Chondrocyte (in vitro differentiated cells): ENCODE measurements around the gene MBP. TPM values are rescaled to one million over a fixed set of nuclear protein-coding genes. Genes with fewer than 3 reads are reported as not detected.

Source experiments
- DNase-seq: peaks from one replicate; pipeline ENCODE4 v3.0.0; 2021; ENCODE audit warnings: mixed read lengths, low spot score
- H3K27ac Mint-ChIP-seq: one replicate; pipeline ENCODE4 v1.8.0; 2021; ENCODE audit warnings: mild to moderate bottlenecking, moderate library complexity, mixed read lengths; ENCODE audit not compliant: unreplicated experiment
- H3K27me3 Mint-ChIP-seq: 2 replicates; pipeline ENCODE4 v1.8.0; 2021; ENCODE audit warnings: low read depth, mixed read lengths
- H3K36me3 Mint-ChIP-seq: 2 replicates; pipeline ENCODE4 v1.8.0; 2021; ENCODE audit warnings: low read depth, mixed read lengths
- H3K4me1 Mint-ChIP-seq: 2 replicates; pipeline ENCODE4 v1.8.0; 2021; ENCODE audit warnings: low read depth, mild to moderate bottlenecking, mixed read lengths
- H3K4me3 Mint-ChIP-seq: one replicate; pipeline ENCODE4 v1.8.0; 2021; ENCODE audit warnings: mild to moderate bottlenecking, moderate library complexity, mixed read lengths; ENCODE audit not compliant: unreplicated experiment
- H3K9me3 Mint-ChIP-seq: 2 replicates; pipeline ENCODE4 v1.8.0; 2021; ENCODE audit warnings: low read depth, mixed read lengths
- total RNA-seq: library from RNA; stranded (reverse); gene quantifications from 3 replicates; pipeline ENCODE4 v1.2.1, GENCODE V29; 2021
- TF ChIP-seq, protein P1 (sequence below): fragments of 200-600 bp; sonication (generic); IDR thresholded peaks from 2 replicates; pipeline ENCODE4 v1.5.0; 2021; ENCODE audit warnings: antibody characterized with exemption, mild to moderate bottlenecking, moderate library complexity

Gene MBP
- total RNA-seq, 1 donor from 2014 or later: 15.9 TPM

DNA sequence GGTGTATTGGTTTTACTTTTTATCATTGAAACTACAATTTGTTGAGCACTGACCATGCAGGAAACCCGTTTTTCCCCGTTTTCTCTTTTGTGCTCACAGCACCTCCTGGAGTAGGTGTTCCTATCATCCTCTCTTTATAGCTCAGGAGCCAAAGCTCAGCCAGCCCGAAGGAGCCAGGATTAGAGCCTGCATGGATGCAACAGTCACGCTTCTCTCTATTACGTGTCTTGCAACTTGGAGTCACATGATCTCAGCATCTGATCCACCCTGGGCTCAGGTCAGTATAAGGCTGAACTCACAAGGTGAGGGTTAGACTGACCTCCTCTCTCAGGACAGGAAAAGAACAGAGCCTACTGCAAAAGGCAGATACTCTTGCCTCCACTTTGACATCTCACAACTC, 150.5 kb downstream of the MBP start:
- Mint-ChIP-seq H3K9me3 (no peaks in the 10 kb centered on the region), H3K36me3 (peaks cover 9% of the 10 kb centered on the region), H3K27ac (no peak overlapping the region), H3K27me3 (peaks cover 2% of the 10 kb centered on the region), H3K4me1 (peaks cover 6% of the 10 kb centered on the region), H3K4me3 (no peak overlapping the region)
- DNase-seq: no peak
- TF ChIP-seq, protein P1, sequence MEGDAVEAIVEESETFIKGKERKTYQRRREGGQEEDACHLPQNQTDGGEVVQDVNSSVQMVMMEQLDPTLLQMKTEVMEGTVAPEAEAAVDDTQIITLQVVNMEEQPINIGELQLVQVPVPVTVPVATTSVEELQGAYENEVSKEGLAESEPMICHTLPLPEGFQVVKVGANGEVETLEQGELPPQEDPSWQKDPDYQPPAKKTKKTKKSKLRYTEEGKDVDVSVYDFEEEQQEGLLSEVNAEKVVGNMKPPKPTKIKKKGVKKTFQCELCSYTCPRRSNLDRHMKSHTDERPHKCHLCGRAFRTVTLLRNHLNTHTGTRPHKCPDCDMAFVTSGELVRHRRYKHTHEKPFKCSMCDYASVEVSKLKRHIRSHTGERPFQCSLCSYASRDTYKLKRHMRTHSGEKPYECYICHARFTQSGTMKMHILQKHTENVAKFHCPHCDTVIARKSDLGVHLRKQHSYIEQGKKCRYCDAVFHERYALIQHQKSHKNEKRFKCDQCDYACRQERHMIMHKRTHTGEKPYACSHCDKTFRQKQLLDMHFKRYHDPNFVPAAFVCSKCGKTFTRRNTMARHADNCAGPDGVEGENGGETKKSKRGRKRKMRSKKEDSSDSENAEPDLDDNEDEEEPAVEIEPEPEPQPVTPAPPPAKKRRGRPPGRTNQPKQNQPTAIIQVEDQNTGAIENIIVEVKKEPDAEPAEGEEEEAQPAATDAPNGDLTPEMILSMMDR: no peak

DNA sequence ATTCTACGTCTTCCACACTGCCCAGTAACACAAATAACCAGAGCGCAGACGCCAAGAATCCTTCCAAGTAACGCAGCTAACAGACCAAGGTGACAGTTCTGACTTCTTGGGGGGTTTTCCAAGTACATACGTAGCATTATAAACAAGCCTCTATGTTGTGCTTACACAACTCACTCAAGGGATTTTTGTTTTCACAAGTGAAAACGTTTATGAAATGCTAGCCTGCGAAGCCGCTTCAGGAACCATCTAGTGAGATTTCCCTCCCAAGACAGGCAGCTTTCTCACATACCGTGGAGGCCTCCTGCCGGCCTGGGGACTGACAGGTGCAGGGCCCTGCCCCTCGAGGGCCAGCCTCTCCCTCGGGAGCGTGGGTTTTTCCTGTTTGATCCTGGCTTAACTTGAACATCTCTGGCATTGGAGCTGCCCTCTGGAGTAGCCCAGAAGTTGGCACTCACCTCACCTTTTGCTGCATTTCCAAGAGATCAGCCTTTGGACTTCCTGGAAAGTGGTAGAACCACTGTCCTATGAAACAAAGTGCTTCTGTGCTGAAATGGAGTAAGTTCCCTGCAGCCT, 151.1 kb downstream of the MBP start:
- no peaks in the 10 kb centered on the region for H3K9me3 Mint-ChIP-seq
- DNase-seq: no peak
- no peak overlapping the region for H3K4me3 Mint-ChIP-seq

DNA sequence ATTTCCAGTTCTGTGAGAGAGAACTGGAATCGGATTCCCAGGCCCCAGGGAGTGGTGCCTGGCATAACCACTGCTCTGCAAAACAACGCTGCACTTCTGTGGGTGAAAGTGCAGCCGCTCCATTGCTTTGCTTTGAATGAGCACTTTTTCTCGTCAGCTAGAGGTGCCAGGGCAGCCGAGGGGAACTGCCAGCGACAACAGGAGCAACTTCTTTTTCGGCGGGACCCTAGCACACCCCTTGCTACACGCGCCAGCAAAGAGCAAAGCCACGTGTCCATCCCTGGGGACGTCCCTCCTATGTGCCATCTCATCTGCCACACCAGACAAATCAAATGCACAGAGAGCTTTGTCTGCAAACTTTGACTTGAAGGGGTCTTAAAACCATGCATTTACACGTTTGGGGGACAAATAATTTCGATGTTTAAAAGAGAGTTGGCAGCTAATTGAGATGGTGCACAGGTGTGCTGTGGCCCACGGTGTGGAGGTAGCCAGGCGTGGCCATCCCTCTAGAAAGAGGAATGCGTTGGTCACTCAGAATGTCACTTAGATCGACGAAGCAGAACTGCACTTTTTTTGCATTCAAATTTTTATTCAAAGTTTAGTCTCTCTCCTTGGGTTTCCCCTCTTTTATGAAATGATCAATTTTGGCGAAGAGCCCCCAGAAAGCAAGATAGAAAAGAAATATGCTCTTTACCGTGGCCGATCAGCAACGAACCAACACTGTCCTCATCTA, 151.8 kb downstream of the MBP start:
- no peaks in the 10 kb centered on the region for H3K9me3 Mint-ChIP-seq

More for the DNA sequence above, 151.1 kb downstream of the MBP start:
- Mint-ChIP-seq H3K36me3 (peaks cover 9% of the 10 kb centered on the region), H3K27me3 (peaks cover 2% of the 10 kb centered on the region), H3K4me1 (peaks cover 6% of the 10 kb centered on the region), H3K27ac (no peak overlapping the region)
- TF ChIP-seq, protein P1: no peak

DNA sequence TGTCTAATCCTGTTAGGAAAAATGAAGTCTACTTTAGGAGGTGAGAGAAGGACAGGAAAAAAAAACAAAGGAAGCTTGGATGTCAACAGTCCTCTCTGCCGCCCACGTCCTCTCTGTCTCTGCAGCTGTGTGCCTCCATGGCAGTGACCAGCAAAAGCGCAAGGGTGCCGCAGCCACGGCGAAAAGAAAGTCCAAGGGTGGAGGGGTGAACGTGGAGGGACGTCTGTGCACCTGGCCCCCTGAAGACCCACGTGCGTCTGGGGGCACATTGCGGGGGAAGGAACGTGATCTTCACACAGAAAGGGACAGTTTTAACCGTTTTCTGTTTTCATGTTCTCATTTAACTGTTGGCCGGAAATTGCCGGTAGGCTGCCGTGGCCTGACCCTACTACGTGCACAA, 152.7 kb downstream of the MBP start:
- peak; percentile 63 for DNase-seq
- H3K27me3 Mint-ChIP-seq: no peaks in the 10 kb centered on the region
- no peak overlapping the region for H3K4me3 Mint-ChIP-seq
- H3K4me1 Mint-ChIP-seq: peaks cover 6% of the 10 kb centered on the region
- TF ChIP-seq, protein P1: no peak
- no peaks in the 10 kb centered on the region for H3K9me3 Mint-ChIP-seq
- H3K36me3 Mint-ChIP-seq: peaks cover 12% of the 10 kb centered on the region
- no peak overlapping the region for H3K27ac Mint-ChIP-seq

More for the DNA sequence above, 151.8 kb downstream of the MBP start:
- no peaks in the 10 kb centered on the region for H3K27me3 Mint-ChIP-seq
- no peak overlapping the region for H3K27ac Mint-ChIP-seq
- TF ChIP-seq, protein P1: no peak
- H3K4me3 Mint-ChIP-seq: no peak overlapping the region
- H3K36me3 Mint-ChIP-seq: peaks cover 12% of the 10 kb centered on the region
- peaks cover 6% of the 10 kb centered on the region for H3K4me1 Mint-ChIP-seq
- DNase-seq: no peak

DNA sequence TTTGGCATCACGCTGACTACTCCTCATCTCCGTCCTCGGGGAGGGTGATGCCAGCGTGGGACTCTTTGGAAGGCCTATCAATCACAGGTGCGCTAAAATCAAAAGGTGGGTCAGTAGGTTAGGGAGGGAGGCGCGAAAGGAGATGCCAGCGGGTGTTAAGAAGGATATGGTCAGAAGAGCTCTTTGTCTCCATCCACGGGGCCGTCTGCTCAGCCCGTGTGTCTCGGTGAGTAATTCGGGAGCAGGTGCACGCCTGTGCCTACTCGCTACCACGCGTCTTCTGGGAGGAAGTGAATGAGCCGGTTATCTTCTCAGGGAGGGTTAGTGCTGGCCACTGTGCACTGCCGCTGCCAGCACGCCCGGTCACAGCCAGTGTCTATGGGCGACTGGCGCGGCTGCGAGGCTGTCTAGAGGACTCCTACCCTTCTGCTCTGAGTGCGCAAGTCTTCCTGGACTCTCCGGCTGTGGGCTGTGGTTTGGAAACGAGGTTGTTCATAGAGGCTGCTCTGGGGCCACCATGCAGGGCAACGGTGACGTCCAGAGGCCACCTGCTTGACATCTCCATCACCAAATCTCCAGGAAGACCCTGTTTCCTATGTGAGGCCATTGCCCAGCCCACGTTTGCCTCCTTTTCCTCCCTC, 153.4 kb downstream of the MBP start:
- TF ChIP-seq, protein P1: no peak
- peaks cover 12% of the 10 kb centered on the region for H3K36me3 Mint-ChIP-seq
- H3K27ac Mint-ChIP-seq: no peak overlapping the region
- H3K4me1 Mint-ChIP-seq: peaks cover 6% of the 10 kb centered on the region
- no peak overlapping the region for H3K4me3 Mint-ChIP-seq
- H3K9me3 Mint-ChIP-seq: no peaks in the 10 kb centered on the region
- H3K27me3 Mint-ChIP-seq: no peaks in the 10 kb centered on the region
- DNase-seq: peak; percentile 59
